ENCODE data around the gene SEMA6C. TPM values are rescaled to one million over a fixed set of nuclear protein-coding genes. Genes with fewer than 3 reads are reported as not detected.
A peak's percentile ranks its signal among the peaks of the same experiment; 100 is the strongest.

SEMA6C gene
- total and polyA plus RNA-seq, 2 of the 8 experiments (the other 6 are each of a cell fraction or from before 2014, with no cell fraction given) = 12.2 to 15.7 TPM

- Histone ChIP-seq H3K4me2 (ENCODE audit: insufficient read depth in 1 of 2, low read depth in 2 of 2, low read length in 2 of 2) (peak overlapping the region; percentile 98 to 100), H3K56ac (replicated peaks; ENCODE audit: insufficient read length, low read depth, low read length) (no peak overlapping the region), H4K8ac (ENCODE audit: extremely low read depth, insufficient read depth, low read length) (no peak overlapping the region), H3K36me3 (ENCODE audit: control insufficient read depth in 2 of 4, insufficient read depth in 4 of 4, low read length in 3 of 4) (no peaks in the 10 kb centered on the region; a peak in 2 of 8 replicates), H3K27me3 (replicated peaks in 1 of 4; ENCODE audit: control insufficient read depth in 3 of 4, extremely low read depth in 1 of 4, insufficient read depth in 3 of 4, low read length in 3 of 4) (peaks cover 0 to 17% (median 8%) of the 10 kb centered on the region in 4 experiments; a peak in 5 of 7 replicates), H2AK5ac (ENCODE audit: low read depth, low read length) (peak overlapping the region; percentile 20; the same call in 1 of the 2 replicates), H3K18ac (ENCODE audit: extremely low read depth, low read length) (peak overlapping the region; percentile 17), H3K23ac (ENCODE audit: insufficient read length) (no peak overlapping the region), H4K91ac (replicated peaks; ENCODE audit: insufficient read length, low read length) (no peak overlapping the region), H3K4me3 (ENCODE audit: extremely low read depth in 1 of 4, insufficient read depth in 2 of 4, low read depth in 3 of 4, low read length in 4 of 4) (peak overlapping the region; percentile 81 to 88 (median 85); a peak in 6 of 8 replicates), H2BK5ac (ENCODE audit: low read depth, low read length) (peak overlapping the region; percentile 47; the same call in 1 of the 2 replicates), H3K9ac (replicated peaks in 1 of 4; ENCODE audit: extremely low read depth in 1 of 4, low read depth in 3 of 4, low read length in 3 of 4) (0 out of 7 replicates have a peak overlapping the region, but pooled peaks of 1 of the 4 experiments have one; percentile 42), H2BK15ac (ENCODE audit: low read length) (peak overlapping the region; percentile 81; the same call in 1 of the 2 replicates), H3K9me3 (ENCODE audit: insufficient read depth in 2 of 2, low read depth in 1 of 2, low read length in 1 of 2) (no peaks in the 10 kb centered on the region), H3K79me2 (ENCODE audit: control insufficient read depth in 1 of 2, insufficient read depth in 2 of 2, low read length in 2 of 2) (no peaks in the 10 kb centered on the region), H3K14ac (ENCODE audit: insufficient read length) (no peak overlapping the region), H3K4ac (replicated peaks; ENCODE audit: insufficient read length, low read depth, low read length) (peak overlapping the region; percentile 11), H2BK12ac (ENCODE audit: low read depth, low read length) (peak overlapping the region; percentile 51; the same call in 1 of the 2 replicates), H4K20me1 (replicated peaks in 1 of 2; ENCODE audit: control insufficient read depth in 1 of 2, insufficient read depth in 2 of 2, low read length in 2 of 2) (no peaks in the 10 kb centered on the region), H4K5ac (ENCODE audit: insufficient read length, low read depth, low read length) (no peak overlapping the region), H3K27ac (ENCODE audit: low read depth, low read length) (no peak overlapping the region), H3K79me1 (ENCODE audit: low read depth, low read length) (peaks cover 5% of the 10 kb centered on the region; the same call in 1 of the 2 replicates), H3K4me1 (replicated peaks in 1 of 4; ENCODE audit: control insufficient read depth in 3 of 4, insufficient read depth in 4 of 4, low read length in 3 of 4) (peaks cover 15 to 31% (median 21%) of the 10 kb centered on the region in 4 experiments), H2AFZ (ENCODE audit: low read length) (no peak overlapping the region), H2BK120ac (replicated peaks; ENCODE audit: low read depth, low read length) (no peak overlapping the region), H3K23me2 (ENCODE audit: low read depth, low read length) (peaks cover 16% of the 10 kb centered on the region), H2BK20ac (ENCODE audit: low read length) (no peak overlapping the region; the same call in 1 of the 2 replicates)
- 58% methylated on average over 6 of the region's 7 CpGs; no CpG with 5 or more reads in 1 of the 2 experiments for WGBS, 2 experiments (ENCODE audit: extremely low coverage in 1 of 2, insufficient coverage in 1 of 2, insufficient read length in 1 of 2, insufficient replicate concordance in 2 of 2, low coverage in 1 of 2, low lambda C conversion rate in 2 of 2, missing lambda C conversion rate in 1 of 2)
- CTCF ChIA-PET (ENCODE audit: partially characterized antibody) = interaction anchor here (0.7 to 4.7 kb wide), 11 partner anchors 10 to 63 kb away, joined by 3 to 54 read pairs (median 5); partner anchors contain the start of gene TNFAIP8L2
- POLR2A ChIA-PET (ENCODE audit: partially characterized antibody) = interaction anchor here (1.1 to 10.7 kb wide), 6 partner anchors 11 to 183 kb away, joined by 3 to 124 read pairs (median 5); partner anchors contain the start of genes LYSMD1, SCNM1 and TNFAIP8L2
- FAIRE-seq (no peak), DNase-seq (ENCODE audit: low read depth in 1 of 2, low spot score in 2 of 2) (no peak)
- TF ChIP-seq BRCA1 (IDR thresholded peaks at IDR 0.05; ENCODE audit: low read depth, low read length) = no peak
- 0 out of 4 replicates have a peak, but pooled peaks of 1 of the 2 experiments have one; percentile 19 for TF ChIP-seq SIN3A (conservative IDR thresholded peaks at IDR 0.05 in 1 of 2, IDR thresholded peaks at IDR 0.05 in 1 of 2; ENCODE audit: low read depth in 1 of 2, low read length in 2 of 2)
- no peak for TF ChIP-seq SRF (IDR thresholded peaks at IDR 0.05; ENCODE audit: low read depth, low read length)
Measured at GRCh38 chr1:151144474-151145303, 1.7 kb downstream of the SEMA6C start.
